ENCODE measurements around the gene ROBO2. TPM values are rescaled to one million over a fixed set of nuclear protein-coding genes. Genes with fewer than 3 reads are reported as not detected.

The ROBO2 gene
- total RNA-seq, 4 donors from 2014 or later, result 4.7 to 8.4 (median 6.6) TPM

DNA sequence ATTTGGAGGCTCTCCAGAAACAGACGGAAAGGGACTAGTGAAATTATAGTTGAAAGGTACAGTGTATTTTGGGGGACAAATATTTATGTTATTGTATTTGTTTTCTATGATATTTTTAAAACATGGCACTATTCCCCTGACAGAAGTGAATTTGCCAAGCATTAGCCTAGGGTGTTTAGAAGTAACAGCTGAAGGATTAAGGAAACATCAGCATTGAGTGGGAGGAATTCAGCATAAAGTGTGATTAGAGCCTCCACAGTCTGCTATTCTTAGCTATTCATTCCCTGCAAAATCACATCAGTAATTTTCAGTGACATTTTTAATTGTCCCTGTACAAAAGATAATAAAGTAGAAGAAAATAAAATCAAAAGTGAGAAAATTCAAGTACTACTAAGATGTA, 231.4 kb downstream of the ROBO2 start:
- Histone ChIP-seq H3K36me3 (no peaks in the 10 kb centered on the region), H3K9me3 (no peaks in the 10 kb centered on the region), H3K27ac (no peak overlapping the region), H3K4me3 (no peak overlapping the region), H3K4me1 (no peaks in the 10 kb centered on the region), H3K27me3 (no peaks in the 10 kb centered on the region)
- WGBS, 2 donors, result 47 to 63% methylated on average over 1 of the region's 1 CpG
- TF ChIP-seq, protein P1, sequence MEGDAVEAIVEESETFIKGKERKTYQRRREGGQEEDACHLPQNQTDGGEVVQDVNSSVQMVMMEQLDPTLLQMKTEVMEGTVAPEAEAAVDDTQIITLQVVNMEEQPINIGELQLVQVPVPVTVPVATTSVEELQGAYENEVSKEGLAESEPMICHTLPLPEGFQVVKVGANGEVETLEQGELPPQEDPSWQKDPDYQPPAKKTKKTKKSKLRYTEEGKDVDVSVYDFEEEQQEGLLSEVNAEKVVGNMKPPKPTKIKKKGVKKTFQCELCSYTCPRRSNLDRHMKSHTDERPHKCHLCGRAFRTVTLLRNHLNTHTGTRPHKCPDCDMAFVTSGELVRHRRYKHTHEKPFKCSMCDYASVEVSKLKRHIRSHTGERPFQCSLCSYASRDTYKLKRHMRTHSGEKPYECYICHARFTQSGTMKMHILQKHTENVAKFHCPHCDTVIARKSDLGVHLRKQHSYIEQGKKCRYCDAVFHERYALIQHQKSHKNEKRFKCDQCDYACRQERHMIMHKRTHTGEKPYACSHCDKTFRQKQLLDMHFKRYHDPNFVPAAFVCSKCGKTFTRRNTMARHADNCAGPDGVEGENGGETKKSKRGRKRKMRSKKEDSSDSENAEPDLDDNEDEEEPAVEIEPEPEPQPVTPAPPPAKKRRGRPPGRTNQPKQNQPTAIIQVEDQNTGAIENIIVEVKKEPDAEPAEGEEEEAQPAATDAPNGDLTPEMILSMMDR (IDR thresholded peaks at IDR 0.05), result no peak
- TF ChIP-seq POLR2A (IDR thresholded peaks at IDR 0.05), result no peak
- intact Hi-C loops (cut with DNase I), result no loop called here
- no peak for DNase-seq

DNA sequence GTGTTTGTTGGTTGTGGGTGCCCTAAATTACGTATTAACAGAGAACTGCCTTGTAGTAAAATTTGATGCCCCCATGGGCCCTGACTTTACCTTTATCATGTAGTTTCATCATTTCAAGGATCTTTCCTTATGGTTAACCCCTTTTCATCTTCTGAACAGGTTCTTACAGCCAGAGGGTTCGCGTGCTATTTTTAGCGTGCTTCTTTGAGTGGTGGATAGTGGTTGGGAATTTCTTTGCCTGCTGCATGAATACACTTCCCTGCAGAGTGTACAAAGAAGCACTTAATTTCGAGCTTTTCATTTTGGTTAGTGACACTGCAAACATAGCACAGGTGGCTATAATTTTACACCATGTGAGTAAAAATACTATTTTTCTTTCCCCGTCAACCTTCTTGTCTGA, 231.8 kb downstream of the ROBO2 start:
- TF ChIP-seq, protein P1 (IDR thresholded peaks at IDR 0.05), result no peak
- no peak for TF ChIP-seq POLR2A (IDR thresholded peaks at IDR 0.05)
- H3K9me3 ChIP-seq, result no peaks in the 10 kb centered on the region
- no peak overlapping the region for H3K27ac ChIP-seq
- H3K4me3 ChIP-seq, result no peak overlapping the region
- H3K36me3 ChIP-seq, result no peaks in the 10 kb centered on the region
- DNase-seq, result no peak
- intact Hi-C loops (cut with DNase I), result no loop called here
- no peaks in the 10 kb centered on the region for H3K4me1 ChIP-seq
- WGBS, 2 donors, result 84 to 92% methylated on average over 6 of the region's 6 CpGs
- no peaks in the 10 kb centered on the region for H3K27me3 ChIP-seq

- no peak overlapping the region for H3K4me3 ChIP-seq
- H3K27ac ChIP-seq, result no peak overlapping the region
- no peak for DNase-seq
- TF ChIP-seq, protein P1 (IDR thresholded peaks at IDR 0.05), result no peak
- TF ChIP-seq POLR2A (IDR thresholded peaks at IDR 0.05), result no peak
- no peaks in the 10 kb centered on the region for H3K9me3 ChIP-seq
- no peaks in the 10 kb centered on the region for H3K36me3 ChIP-seq
- intact Hi-C loops (cut with DNase I), result no loop called here
- 88 to 95% methylated on average over 2 of the region's 2 CpGs for WGBS, 2 donors
- H3K27me3 ChIP-seq, result no peaks in the 10 kb centered on the region
- H3K4me1 ChIP-seq, result no peaks in the 10 kb centered on the region
These were observed 239.4 kb downstream of the ROBO2 start for GRCh38 chr3:77279276-77279675.

- TF ChIP-seq POLR2A (IDR thresholded peaks at IDR 0.05), result no peak
- TF ChIP-seq, protein P1 (IDR thresholded peaks at IDR 0.05), result no peak
- 64 to 69% methylated on average over 8 of the region's 8 CpGs for WGBS, 2 donors
- H3K36me3 ChIP-seq, result no peaks in the 10 kb centered on the region
- no peak overlapping the region for H3K4me3 ChIP-seq
- no peaks in the 10 kb centered on the region for H3K4me1 ChIP-seq
- no peak for DNase-seq
- intact Hi-C loops (cut with DNase I), result no loop called here
- H3K27me3 ChIP-seq, result no peaks in the 10 kb centered on the region
- H3K9me3 ChIP-seq, result no peaks in the 10 kb centered on the region
- no peak overlapping the region for H3K27ac ChIP-seq
These were observed 241.8 kb downstream of the ROBO2 start for GRCh38 chr3:77281721-77282120.

GRCh38 chr3:77283108-77283507, 243.2 kb downstream of the ROBO2 start:
- no peak overlapping the region for H3K27ac ChIP-seq
- H3K27me3 ChIP-seq, result no peaks in the 10 kb centered on the region
- 61 to 80% methylated on average over 4 of the region's 4 CpGs for WGBS, 2 donors
- intact Hi-C loops (cut with DNase I), result no loop called here
- no peaks in the 10 kb centered on the region for H3K9me3 ChIP-seq
- H3K36me3 ChIP-seq, result no peaks in the 10 kb centered on the region
- no peak overlapping the region for H3K4me3 ChIP-seq
- H3K4me1 ChIP-seq, result no peaks in the 10 kb centered on the region
- DNase-seq, result no peak
- TF ChIP-seq, protein P1 (IDR thresholded peaks at IDR 0.05), result no peak
- no peak for TF ChIP-seq POLR2A (IDR thresholded peaks at IDR 0.05)

Data from esophagus squamous epithelium (tissue), 5 donors.